IMR-90 (cell line): ENCODE results near the gene PLA2G4D. TPM values are rescaled to one million over a fixed set of nuclear protein-coding genes. Genes with fewer than 3 reads are reported as not detected.

ENCODE experiments used
- ATAC-seq: fragments of 200-7000 bp; cut with Tn5 transposase; 2 replicates; pipeline ENCODE4 v1.9.1; 2020; ENCODE audit warnings: low read depth, mild to moderate bottlenecking, moderate library complexity
- BruUV-seq: library from RNA; stranded (reverse); fragments of 400-500 nt; replicated peaks from 2 replicates; lab custom pipeline; 2021; lab: Mats Ljungman, UMichigan
- CTCF ChIA-PET: fragments of 300-600 bp; formaldehyde crosslinking; extraction: SDS; loops from one replicate; lab custom pipeline; 2021; ENCODE audit warnings: antibody characterized with exemption; lab: Yijun Ruan, JAX
- POLR2A ChIA-PET: fragments of 300-600 bp; sonication (Branson Sonifier 250); formaldehyde crosslinking; loops from one replicate; lab custom pipeline; 2022; ENCODE audit warnings: antibody characterized with exemption; ENCODE audit not compliant: unreplicated experiment; lab: Charles Lee
- DNase-seq: peaks from one replicate; pipeline ENCODE4 v3.0.0; 2013
- H2AFZ ChIP-seq: replicated peaks from 2 replicates; pipeline ENCODE3; 2013; ENCODE audit warnings: low read length, mild to moderate bottlenecking; ENCODE audit not compliant: poor library complexity
- H2AK5ac ChIP-seq: 2 replicates; pipeline ENCODE4 v1.6.1; 2013; ENCODE audit warnings: low read depth, low read length, inconsistent platforms
- H2AK9ac ChIP-seq: replicated peaks from 2 replicates; pipeline ENCODE3; 2013; ENCODE audit warnings: mild to moderate bottlenecking, low read depth, low read length, moderate library complexity; ENCODE audit not compliant: poor library complexity
- H2BK120ac ChIP-seq: 2 replicates; pipeline ENCODE4 v1.6.1; 2013; ENCODE audit warnings: low read depth, low read length, inconsistent platforms
- H2BK15ac ChIP-seq: 3 replicates; pipeline ENCODE4 v1.6.1; 2013; ENCODE audit warnings: low read depth, low read length, inconsistent platforms
- H2BK20ac ChIP-seq: 2 replicates; pipeline ENCODE4 v1.6.1; 2013; ENCODE audit warnings: low read depth, mild to moderate bottlenecking, inconsistent platforms, low read length, moderate library complexity
- H2BK5ac ChIP-seq: 2 replicates; pipeline ENCODE4 v1.6.1; 2013; ENCODE audit warnings: mild to moderate bottlenecking, low read depth, low read length, inconsistent platforms; ENCODE audit not compliant: poor library complexity, severe bottlenecking
- H3K14ac ChIP-seq: replicated peaks from 2 replicates; pipeline ENCODE4 v1.6.1; 2013; ENCODE audit warnings: low read depth, low read length, inconsistent platforms
- H3K18ac ChIP-seq: 2 replicates; pipeline ENCODE4 v1.6.1; 2013; ENCODE audit warnings: low read depth, low read length, control low read depth
- H3K23ac ChIP-seq: 2 replicates; pipeline ENCODE4 v1.6.1; 2013; ENCODE audit warnings: low read depth, low read length, inconsistent platforms
- H3K27ac ChIP-seq: 2 replicates; pipeline ENCODE4 v1.5.1; 2013; ENCODE audit warnings: mild to moderate bottlenecking, control low read depth, low read length; ENCODE audit not compliant: insufficient read depth
- H3K27me3 ChIP-seq: 2 replicates; pipeline ENCODE4 v1.6.1; 2013; ENCODE audit warnings: low read length; ENCODE audit not compliant: control insufficient read depth, insufficient read depth
- H3K36me3 ChIP-seq: 2 replicates; pipeline ENCODE4 v1.6.1; 2013; ENCODE audit warnings: low read length, mixed read lengths; ENCODE audit not compliant: control insufficient read depth, insufficient read depth
- H3K4ac ChIP-seq: 2 replicates; pipeline ENCODE4 v1.6.1; 2013; ENCODE audit warnings: low read depth, low read length, inconsistent platforms
- H3K4me1 ChIP-seq: 2 replicates; pipeline ENCODE4 v1.6.1; 2013; ENCODE audit warnings: low read length, mixed read lengths; ENCODE audit not compliant: control insufficient read depth, insufficient read depth
- H3K4me2 ChIP-seq: 2 replicates; pipeline ENCODE4 v1.6.1; 2013; ENCODE audit warnings: low read depth, mild to moderate bottlenecking, control low read depth, low read length, moderate library complexity
- H3K4me3 ChIP-seq: 2 replicates; pipeline ENCODE4 v1.5.1; 2013; ENCODE audit warnings: low read depth, mild to moderate bottlenecking, control low read depth, low read length, moderate library complexity; ENCODE audit not compliant: insufficient read depth
- H3K56ac ChIP-seq: 2 replicates; pipeline ENCODE4 v1.6.1; 2013; ENCODE audit warnings: low read length, inconsistent platforms; ENCODE audit not compliant: insufficient read depth; ENCODE audit errors: extremely low read depth
- H3K79me1 ChIP-seq, 2 experiments: 2 replicates each; pipeline ENCODE4 v1.6.1; 2013; ENCODE audit warnings: low read length in 2 of 2, inconsistent platforms in 1 of 2, low read depth in 1 of 2
- H3K9ac ChIP-seq: 2 replicates; pipeline ENCODE4 v1.6.1; 2013; ENCODE audit warnings: low read depth, low read length, control low read depth
- H3K9me1 ChIP-seq: 2 replicates; pipeline ENCODE4 v1.6.1; 2013; ENCODE audit warnings: low read length, inconsistent platforms; ENCODE audit not compliant: insufficient read depth
- H3K9me3 ChIP-seq: 2 replicates; pipeline ENCODE4 v1.6.1; 2013; ENCODE audit warnings: low read length; ENCODE audit not compliant: control insufficient read depth, insufficient read depth
- H4K20me1 ChIP-seq: 2 replicates; pipeline ENCODE4 v1.6.1; 2013; ENCODE audit warnings: low read length, inconsistent platforms; ENCODE audit not compliant: insufficient read depth
- H4K5ac ChIP-seq: 2 replicates; pipeline ENCODE4 v1.6.1; 2013; ENCODE audit warnings: mild to moderate bottlenecking, low read depth, low read length, control low read depth
- H4K8ac ChIP-seq, 2 experiments: 2 replicates each; pipeline ENCODE4 v1.6.1; 2013; ENCODE audit warnings: low read depth in 2 of 2, low read length in 2 of 2, control low read depth in 1 of 2, inconsistent platforms in 1 of 2
- H4K91ac ChIP-seq: 2 replicates; pipeline ENCODE4 v1.6.1; 2013; ENCODE audit warnings: low read depth, low read length, inconsistent platforms; ENCODE audit not compliant: insufficient read depth
- CEBPB ChIP-seq: IDR thresholded peaks from 2 replicates; pipeline ENCODE4 v1.6.1; 2012; ENCODE audit warnings: low read depth, low read length, improper control_type of control experiment
- FOS ChIP-seq: fragments of 150-350 bp; IDR thresholded peaks from 2 replicates; pipeline ENCODE4 v1.6.1; 2016; ENCODE audit warnings: low read depth, low read length
- MAFK ChIP-seq: IDR thresholded peaks from 2 replicates; pipeline ENCODE4 v1.6.1; 2012; ENCODE audit warnings: low read depth, low read length, improper control_type of control experiment
- POLR2A ChIP-seq: IDR thresholded peaks from 2 replicates; pipeline ENCODE4 v1.6.1; 2012; ENCODE audit warnings: mild to moderate bottlenecking, low read depth, low read length
- RAD21 ChIP-seq: IDR thresholded peaks from 2 replicates; pipeline ENCODE4 v1.6.1; 2012; ENCODE audit warnings: low read length, improper control_type of control experiment
- RCOR1 ChIP-seq: IDR thresholded peaks from 2 replicates; pipeline ENCODE4 v1.6.1; 2012; ENCODE audit warnings: mild to moderate bottlenecking, low read length, improper control_type of control experiment; ENCODE audit not compliant: insufficient replicate concordance
- RFX5 ChIP-seq: IDR thresholded peaks from 2 replicates; pipeline ENCODE4 v1.8.0; 2012; ENCODE audit warnings: low read depth, mild to moderate bottlenecking, low read length, moderate library complexity
- SMC3 ChIP-seq: fragments of 150-350 bp; IDR thresholded peaks from 2 replicates; pipeline ENCODE4 v1.6.1; 2016; ENCODE audit warnings: low read depth, mild to moderate bottlenecking, antibody characterized with exemption, low read length, moderate library complexity
- WGBS, 2 experiments: methylation state at CpG; one replicate each; pipeline versions ENCODE4 v1.1.5 to v1.1.7; 2013; ENCODE audit warnings: missing lambda C conversion rate in 2 of 2; ENCODE audit not compliant: insufficient read length in 1 of 2; ENCODE audit errors: extremely low coverage in 2 of 2; 5-methylcytosine and 5-hydroxymethylcytosine counted together
- dilution Hi-C: fragments of 300-500 bp; cut with HindIII; formaldehyde crosslinking; loops from one replicate; pipeline ENCODE4 v1.14.3; 2018; ENCODE audit warnings: low sequenced_read_pairs; ENCODE audit not compliant: unreplicated experiment
- in situ Hi-C: fragments of 300-500 bp; cut with MboI; formaldehyde crosslinking; loops from 3 replicates; pipeline ENCODE4 v1.14.3; 2019; ENCODE audit warnings: low sequenced_read_pairs, inconsistent platforms, mixed read lengths
- intact Hi-C: fragments of 100-400 bp; cut with micrococcal nuclease; formaldehyde crosslinking; loops from 2 replicates; pipeline ENCODE4 v1.10.0; 2022
- polyA plus RNA-seq, 3 experiments: library from polyadenylated mRNA; depleted of rRNA; stranded (reverse); fragments of >200 nt; gene quantifications; 2 replicates each; pipeline ENCODE4 v1.2.3, GENCODE V29; 2012; ENCODE audit warnings: low replicate concordance in 1 of 3
- total RNA-seq: library from RNA; depleted of rRNA; stranded (reverse); fragments of >200 nt; gene quantifications from 2 replicates; pipeline ENCODE4 v1.2.3, GENCODE V29; 2012
- TF ChIP-seq, protein P1 (sequence below): conservative IDR thresholded peaks from 2 replicates; pipeline ENCODE4 v1.5.1; 2012; ENCODE audit warnings: mild to moderate bottlenecking, low read depth, low read length, improper control_type of control experiment
- TF ChIP-seq, protein P2 (sequence below): fragments of 150-350 bp; IDR thresholded peaks from 2 replicates; pipeline ENCODE4 v1.6.1; 2017; ENCODE audit warnings: mild to moderate bottlenecking, antibody characterized with exemption, low read length, low read depth

The PLA2G4D gene
- total and polyA plus RNA-seq, 2 of the 4 experiments (the other 2 are of a cell fraction): not detected

DNA sequence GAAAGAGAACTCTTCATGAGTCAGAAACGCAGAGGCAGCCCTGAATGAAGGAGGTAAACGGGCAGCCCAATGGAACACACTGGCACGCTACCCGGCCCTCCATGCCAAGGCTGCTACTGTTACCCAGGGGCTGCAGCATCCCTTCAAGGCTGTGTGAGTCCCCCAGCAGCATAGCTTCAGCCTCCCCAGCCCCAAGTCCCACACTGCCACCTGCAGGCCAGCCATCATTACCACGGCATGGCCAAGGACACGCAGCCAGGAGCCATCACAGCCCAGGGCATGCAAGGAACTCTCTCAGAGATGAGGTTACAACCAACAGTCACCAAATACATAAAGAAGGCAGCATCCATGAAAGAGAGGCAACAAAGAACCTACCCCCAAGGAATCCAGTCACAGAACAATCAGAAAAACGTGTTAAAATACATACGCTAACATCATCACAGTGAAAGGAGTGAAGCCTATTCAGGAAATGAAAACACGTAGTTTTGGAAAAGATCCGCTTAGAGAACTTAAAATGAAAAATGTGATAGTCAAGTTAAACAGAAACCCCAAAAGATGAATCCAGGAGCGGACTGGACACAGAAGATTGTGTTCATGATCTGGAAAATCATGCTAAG, 39.6 kb upstream of the PLA2G4D start:
- ChIA-PET CTCF (no interaction called here), POLR2A (no interaction called here)
- Histone ChIP-seq H2AK9ac (no peak overlapping the region), H3K56ac (no peak overlapping the region), H4K5ac (no peak overlapping the region), H4K8ac (no peak overlapping the region), H3K9ac (no peak overlapping the region), H3K27ac (no peak overlapping the region), H3K79me1 (no peaks in the 10 kb centered on the region), H2AK5ac (no peak overlapping the region), H3K23ac (no peak overlapping the region), H4K91ac (no peak overlapping the region), H3K9me1 (no peaks in the 10 kb centered on the region), H3K4me1 (no peaks in the 10 kb centered on the region), H2BK15ac (no peak overlapping the region), H3K4ac (no peak overlapping the region), H2BK20ac (no peak overlapping the region), H3K9me3 (no peaks in the 10 kb centered on the region), H2BK5ac (no peak overlapping the region), H3K36me3 (no peaks in the 10 kb centered on the region), H3K27me3 (peaks cover 42% of the 10 kb centered on the region), H3K4me2 (no peak overlapping the region), H2BK120ac (no peak overlapping the region), H3K14ac (no peak overlapping the region), H4K20me1 (no peaks in the 10 kb centered on the region), H3K4me3 (no peak overlapping the region), H2AFZ (no peak overlapping the region), H3K18ac (no peak overlapping the region)
- intact Hi-C loops: loop anchor here (1.0 kb wide), 1 partner anchor 68 kb away; no protein-coding TSS in a partner anchor
- WGBS, 2 experiments: 52% methylated on average over 5 of the region's 11 CpGs; no CpG with 5 or more reads in 1 of the 2 experiments
- TF ChIP-seq POLR2A (no peak), RAD21 (peak; percentile 49), SMC3 (peak; percentile 33; the same call in 1 of the 2 replicates), FOS (no peak), RFX5 (no peak), CEBPB (no peak), MAFK (no peak), RCOR1 (no peak)
- TF ChIP-seq, protein P1, sequence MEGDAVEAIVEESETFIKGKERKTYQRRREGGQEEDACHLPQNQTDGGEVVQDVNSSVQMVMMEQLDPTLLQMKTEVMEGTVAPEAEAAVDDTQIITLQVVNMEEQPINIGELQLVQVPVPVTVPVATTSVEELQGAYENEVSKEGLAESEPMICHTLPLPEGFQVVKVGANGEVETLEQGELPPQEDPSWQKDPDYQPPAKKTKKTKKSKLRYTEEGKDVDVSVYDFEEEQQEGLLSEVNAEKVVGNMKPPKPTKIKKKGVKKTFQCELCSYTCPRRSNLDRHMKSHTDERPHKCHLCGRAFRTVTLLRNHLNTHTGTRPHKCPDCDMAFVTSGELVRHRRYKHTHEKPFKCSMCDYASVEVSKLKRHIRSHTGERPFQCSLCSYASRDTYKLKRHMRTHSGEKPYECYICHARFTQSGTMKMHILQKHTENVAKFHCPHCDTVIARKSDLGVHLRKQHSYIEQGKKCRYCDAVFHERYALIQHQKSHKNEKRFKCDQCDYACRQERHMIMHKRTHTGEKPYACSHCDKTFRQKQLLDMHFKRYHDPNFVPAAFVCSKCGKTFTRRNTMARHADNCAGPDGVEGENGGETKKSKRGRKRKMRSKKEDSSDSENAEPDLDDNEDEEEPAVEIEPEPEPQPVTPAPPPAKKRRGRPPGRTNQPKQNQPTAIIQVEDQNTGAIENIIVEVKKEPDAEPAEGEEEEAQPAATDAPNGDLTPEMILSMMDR: peak; percentile 57
- TF ChIP-seq, protein P2, sequence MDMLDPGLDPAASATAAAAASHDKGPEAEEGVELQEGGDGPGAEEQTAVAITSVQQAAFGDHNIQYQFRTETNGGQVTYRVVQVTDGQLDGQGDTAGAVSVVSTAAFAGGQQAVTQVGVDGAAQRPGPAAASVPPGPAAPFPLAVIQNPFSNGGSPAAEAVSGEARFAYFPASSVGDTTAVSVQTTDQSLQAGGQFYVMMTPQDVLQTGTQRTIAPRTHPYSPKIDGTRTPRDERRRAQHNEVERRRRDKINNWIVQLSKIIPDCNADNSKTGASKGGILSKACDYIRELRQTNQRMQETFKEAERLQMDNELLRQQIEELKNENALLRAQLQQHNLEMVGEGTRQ: no peak
- dilution Hi-C loops: no loop called here
- ATAC-seq (peak; percentile 79), DNase-seq (peak; percentile 17)
- no TSS peak for BruUV-seq
- in situ Hi-C loops: no loop called here
